GM19240 (cell line): ENCODE results near the gene PRAC2.
A peak's percentile ranks its signal among the peaks of the same experiment; 100 is the strongest.
"Not testable (repeated sequence)": the region's sequence is repeated elsewhere in the genome, so short reads cannot be mapped to it uniquely, and the experiment has no call there.

ENCODE experiments used
- DNase-seq: peaks from one replicate; pipeline ENCODE4 v3.0.0; 2011; ENCODE audit warnings: low spot score; ENCODE audit not compliant: insufficient read length

PRAC2 gene

GRCh38 chr17:48722915-48723422 is at the start of gene PRAC2:
PRAC2 (plus strand) TSS chr17:48723185; CDS start chr17:48724411, 1,226 bp downstream.
- DNase-seq, result no peak

GRCh38 chr17:48676963-48677558 is 45.9 kb upstream of the PRAC2 start:
- no peak for DNase-seq

GRCh38 chr17:48678141-48678971 is 44.6 kb upstream of the PRAC2 start:
- peak; percentile 65 for DNase-seq

- DNase-seq, result no peak
Measured at GRCh38 chr17:48679385-48680096, 43.4 kb upstream of the PRAC2 start.

GRCh38 chr17:48681609-48682008 is 41.4 kb upstream of the PRAC2 start:
- DNase-seq, result no peak

- DNase-seq, result no peak
Measured at GRCh38 chr17:48690655-48691054, 32.3 kb upstream of the PRAC2 start.

GRCh38 chr17:48692049-48692448 is 30.9 kb upstream of the PRAC2 start:
- DNase-seq, result no peak

GRCh38 chr17:48693178-48693577 is 29.8 kb upstream of the PRAC2 start:
- DNase-seq, result no peak

GRCh38 chr17:48701864-48702532 is 21.0 kb upstream of the PRAC2 start:
- DNase-seq, result no peak

- no peak for DNase-seq
Measured at GRCh38 chr17:48704361-48705248, 18.4 kb upstream of the PRAC2 start.

GRCh38 chr17:48711128-48711527 is 11.9 kb upstream of the PRAC2 start:
- DNase-seq, result no peak

- DNase-seq, result no peak
Measured at GRCh38 chr17:48715496-48716399, 7.2 kb upstream of the PRAC2 start.

GRCh38 chr17:48716549-48716948 is 6.4 kb upstream of the PRAC2 start:
- DNase-seq, result not testable (repeated sequence)

- DNase-seq, result no peak
Measured at GRCh38 chr17:48717367-48718226, 5.4 kb upstream of the PRAC2 start.

GRCh38 chr17:48718227-48718760 is 4.7 kb upstream of the PRAC2 start:
- no peak for DNase-seq

- DNase-seq, result no peak
Measured at GRCh38 chr17:48718761-48719641, 4.0 kb upstream of the PRAC2 start.

GRCh38 chr17:48719642-48720265 is 3.2 kb upstream of the PRAC2 start:
- no peak for DNase-seq
